ENCODE results near the gene SFTA2.
A peak's percentile ranks its signal among the peaks of the same experiment; 100 is the strongest.

Gene SFTA2

GRCh38 chr6:30894935-30895334, 37.0 kb downstream of the SFTA2 start:
- peaks cover 22 to 93% of the 10 kb centered on the region in 2 experiments for H3K36me3 ChIP-seq (ENCODE audit: control insufficient read depth in 2 of 2, insufficient read depth in 1 of 2, low read length in 2 of 2)
- no peaks in the 10 kb centered on the region for H3K9me3 ChIP-seq (ENCODE audit: control insufficient read depth, insufficient read depth, low read depth, low read length)
- no peak overlapping the region for H3K4me3 ChIP-seq (ENCODE audit: low read depth, low read length)
- TF ChIP-seq ZNF791 (tag by site-specific recombination; IDR thresholded peaks at IDR 0.05) (no peak), ZNF366 (tag by site-specific recombination; conservative IDR thresholded peaks at IDR 0.05) (peak; percentile 91), ZNF639 (tag by site-specific recombination; IDR thresholded peaks at IDR 0.05) (no peak), ZBTB17 (tag by site-specific recombination; IDR thresholded peaks at IDR 0.05) (peak; percentile 77), CTCF (tag by site-specific recombination; IDR thresholded peaks at IDR 0.05) (no peak), HOXD13 (CRISPR knock-in tag; IDR thresholded peaks at IDR 0.05; ENCODE audit: borderline replicate concordance) (no peak)
- no peaks in the 10 kb centered on the region for H3K4me1 ChIP-seq (ENCODE audit: control insufficient read depth, insufficient read depth, low read length)
- no peak overlapping the region for H3K27ac ChIP-seq (ENCODE audit: extremely low read depth, low read depth, low read length)
- POLR2A ChIA-PET: interaction anchor here (1.5 kb wide), 1 partner anchor 10 kb away, joined by 3 read pairs; the partner anchor contains the start of gene DDR1
- CTCF ChIA-PET: interaction anchor here (0.6 kb wide), 1 partner anchor 505 kb away, joined by 3 read pairs; no protein-coding TSS in a partner anchor

- TF ChIP-seq FEZF1 (tag by site-specific recombination; IDR thresholded peaks at IDR 0.05): no peak
- no peak for TF ChIP-seq SALL2 (tag by site-specific recombination; IDR thresholded peaks at IDR 0.05; ENCODE audit: borderline replicate concordance)
- TF ChIP-seq ZNF837 (tag by site-specific recombination; IDR thresholded peaks at IDR 0.05): no peak
- no peak for TF ChIP-seq ZNF473 (tag by site-specific recombination; IDR thresholded peaks at IDR 0.05)
- no peak for TF ChIP-seq ZFP69B (tag by site-specific recombination; IDR thresholded peaks at IDR 0.05)
- no peak for TF ChIP-seq PRDM6 (tag by site-specific recombination; IDR thresholded peaks at IDR 0.05)
- TF ChIP-seq ZNF426 (tag by site-specific recombination; IDR thresholded peaks at IDR 0.05): no peak
- no peak overlapping the region for H3K27ac ChIP-seq (ENCODE audit: extremely low read depth, low read depth, low read length)
- H3K9me3 ChIP-seq (ENCODE audit: control insufficient read depth, insufficient read depth, low read depth, low read length): no peaks in the 10 kb centered on the region
- CTCF ChIA-PET: no interaction called here
- H3K4me1 ChIP-seq (ENCODE audit: control insufficient read depth, insufficient read depth, low read length): no peaks in the 10 kb centered on the region
- no peak overlapping the region for H3K4me3 ChIP-seq (ENCODE audit: low read depth, low read length)
- POLR2A ChIA-PET: no interaction called here
- H3K36me3 ChIP-seq (ENCODE audit: control insufficient read depth in 2 of 2, insufficient read depth in 1 of 2, low read length in 2 of 2): peaks cover 22 to 93% of the 10 kb centered on the region in 2 experiments
These were observed 37.6 kb downstream of the SFTA2 start for GRCh38 chr6:30894381-30894780.

- H3K4me3 ChIP-seq (ENCODE audit: low read depth, low read length): no peak overlapping the region
- ChIA-PET POLR2A (no interaction called here), CTCF (no interaction called here)
- H3K36me3 ChIP-seq (ENCODE audit: control insufficient read depth in 2 of 2, insufficient read depth in 1 of 2, low read length in 2 of 2): peaks cover 22 to 93% of the 10 kb centered on the region in 2 experiments
- no peak overlapping the region for H3K27ac ChIP-seq (ENCODE audit: extremely low read depth, low read depth, low read length)
- no peaks in the 10 kb centered on the region; the same call in 1 of the 2 replicates for H3K4me1 ChIP-seq (ENCODE audit: control insufficient read depth, insufficient read depth, low read length)
- no peaks in the 10 kb centered on the region for H3K9me3 ChIP-seq (ENCODE audit: control insufficient read depth, insufficient read depth, low read depth, low read length)
- TF ChIP-seq ZBTB49 (tag by site-specific recombination; IDR thresholded peaks at IDR 0.05; ENCODE audit: low read depth): no peak
- no peak for TF ChIP-seq IKZF3 (tag by site-specific recombination; IDR thresholded peaks at IDR 0.05)
- no peak for TF ChIP-seq ZNF645 (tag by site-specific recombination; IDR thresholded peaks at IDR 0.05)
- no peak for TF ChIP-seq ZNF302 (tag by site-specific recombination; IDR thresholded peaks at IDR 0.05; ENCODE audit: low read depth)
- TF ChIP-seq BCL11A (tag by site-specific recombination; IDR thresholded peaks at IDR 0.05; ENCODE audit: low read depth): no peak
- TF ChIP-seq ZSCAN4 (tag by site-specific recombination; IDR thresholded peaks at IDR 0.05): no peak
- no peak for TF ChIP-seq ZNF202 (tag by site-specific recombination; IDR thresholded peaks at IDR 0.05; ENCODE audit: borderline replicate concordance)
- no peak for TF ChIP-seq ZNF10 (tag by site-specific recombination; IDR thresholded peaks at IDR 0.05)
These were observed 38.3 kb downstream of the SFTA2 start for GRCh38 chr6:30893666-30894065.

All from HEK293 (cell line).